ENCODE data around the gene RAVER1.
"Not testable (repeated sequence)": the region's sequence is repeated elsewhere in the genome, so short reads cannot be mapped to it uniquely, and the experiment has no call there.

Gene RAVER1, protein sequence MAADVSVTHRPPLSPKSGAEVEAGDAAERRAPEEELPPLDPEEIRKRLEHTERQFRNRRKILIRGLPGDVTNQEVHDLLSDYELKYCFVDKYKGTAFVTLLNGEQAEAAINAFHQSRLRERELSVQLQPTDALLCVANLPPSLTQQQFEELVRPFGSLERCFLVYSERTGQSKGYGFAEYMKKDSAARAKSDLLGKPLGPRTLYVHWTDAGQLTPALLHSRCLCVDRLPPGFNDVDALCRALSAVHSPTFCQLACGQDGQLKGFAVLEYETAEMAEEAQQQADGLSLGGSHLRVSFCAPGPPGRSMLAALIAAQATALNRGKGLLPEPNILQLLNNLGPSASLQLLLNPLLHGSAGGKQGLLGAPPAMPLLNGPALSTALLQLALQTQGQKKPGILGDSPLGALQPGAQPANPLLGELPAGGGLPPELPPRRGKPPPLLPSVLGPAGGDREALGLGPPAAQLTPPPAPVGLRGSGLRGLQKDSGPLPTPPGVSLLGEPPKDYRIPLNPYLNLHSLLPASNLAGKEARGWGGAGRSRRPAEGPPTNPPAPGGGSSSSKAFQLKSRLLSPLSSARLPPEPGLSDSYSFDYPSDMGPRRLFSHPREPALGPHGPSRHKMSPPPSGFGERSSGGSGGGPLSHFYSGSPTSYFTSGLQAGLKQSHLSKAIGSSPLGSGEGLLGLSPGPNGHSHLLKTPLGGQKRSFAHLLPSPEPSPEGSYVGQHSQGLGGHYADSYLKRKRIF

DNA sequence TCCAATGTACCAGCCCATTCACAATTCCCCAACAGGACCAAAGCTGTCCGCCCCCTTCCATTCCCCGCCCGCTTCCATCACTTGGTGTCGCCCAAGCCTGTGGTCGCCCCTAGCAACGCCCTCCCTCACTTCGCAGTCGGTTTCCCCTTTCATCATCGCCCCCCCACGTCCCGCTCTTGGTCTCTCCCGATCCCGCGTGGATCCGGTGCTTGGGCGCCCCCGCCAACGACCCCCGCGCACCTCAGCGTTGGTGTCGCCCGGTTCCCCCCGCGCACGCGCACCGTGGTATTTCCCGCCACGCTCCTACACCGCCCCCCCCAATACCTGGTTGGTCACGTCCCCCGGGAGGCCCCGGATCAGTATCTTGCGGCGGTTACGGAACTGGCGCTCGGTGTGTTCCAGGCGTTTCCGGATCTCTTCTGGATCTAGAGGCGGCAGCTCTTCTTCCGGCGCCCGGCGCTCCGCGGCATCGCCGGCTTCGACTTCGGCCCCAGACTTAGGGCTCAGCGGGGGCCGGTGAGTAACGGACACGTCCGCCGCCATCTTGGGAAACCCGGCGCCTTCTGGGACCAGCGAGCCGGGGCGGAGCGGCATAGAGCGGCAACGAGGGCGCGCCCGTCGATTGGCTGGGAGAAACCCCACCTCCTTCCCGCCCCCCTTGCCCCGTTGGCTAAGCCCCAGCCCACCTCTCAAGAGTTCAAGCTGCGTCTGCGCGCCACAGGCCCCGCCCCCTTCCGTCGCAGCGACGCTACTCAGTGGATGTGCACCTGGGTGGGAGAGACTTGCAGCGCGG is at the start of gene RAVER1:
RAVER1 (minus strand) TSS at position 565 of the 793 bp plus-strand sequence; CDS start at position 543, 22 bp downstream.
- peak; percentile 97 to 98 for DNase-seq (ENCODE audit: extremely low read depth in 1 of 2, low read depth in 1 of 2)

DNA sequence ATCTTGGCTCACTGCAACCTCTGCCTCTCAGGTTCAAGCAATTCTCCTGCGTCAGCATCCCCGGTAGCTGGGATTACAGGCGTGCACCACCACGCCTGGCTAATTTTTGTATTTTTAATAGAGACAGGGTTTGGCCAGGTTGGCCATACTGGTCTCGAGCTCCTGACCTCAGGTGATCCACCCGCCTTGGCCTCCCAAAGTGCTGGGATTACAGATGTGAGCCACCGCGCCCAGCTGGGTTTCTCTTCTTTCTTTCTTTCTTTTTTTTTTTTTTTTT is 49.8 kb upstream of the RAVER1 start:
- not testable (repeated sequence) for DNase-seq (ENCODE audit: extremely low read depth in 1 of 2, low read depth in 1 of 2)

DNA sequence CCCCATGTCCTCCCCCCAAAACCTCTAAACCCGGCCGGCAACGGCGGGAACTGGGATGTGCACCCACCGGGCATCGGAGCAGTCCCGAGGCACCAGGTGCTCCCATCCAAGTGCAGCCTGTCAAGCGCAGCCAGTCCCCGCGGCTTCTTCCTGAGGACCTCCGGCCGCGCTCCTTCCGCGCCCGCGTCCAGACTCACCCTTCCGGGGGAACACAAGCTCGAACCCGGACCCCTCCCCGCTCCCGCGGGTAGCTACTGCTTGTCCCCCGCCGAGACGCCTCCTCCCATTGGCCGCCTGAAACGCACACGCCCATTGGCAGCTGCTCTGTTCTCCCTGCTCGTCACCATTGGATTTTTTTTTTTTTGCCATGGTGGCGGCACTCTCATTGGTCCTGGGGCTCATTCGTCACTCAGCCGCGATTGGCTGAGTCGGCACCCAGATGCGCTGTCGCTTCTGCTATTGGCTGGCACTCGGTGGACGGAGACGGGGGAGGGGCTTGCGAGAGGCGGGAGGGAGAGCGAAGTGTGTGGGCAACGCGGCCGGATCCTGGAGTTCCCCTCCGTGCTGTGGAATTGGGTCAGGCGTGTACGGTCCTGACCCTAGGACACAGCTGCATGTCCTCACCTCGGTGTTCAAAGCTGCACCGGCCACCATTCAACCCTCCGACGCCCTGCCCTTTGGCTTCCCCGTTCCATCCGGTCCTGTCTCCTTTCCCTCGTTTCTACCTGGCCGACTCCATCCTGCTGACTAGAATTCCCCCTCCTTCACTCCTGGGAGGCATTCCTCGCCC is 47.2 kb upstream of the RAVER1 start, which contains the start of gene TYK2:
TYK2 (minus strand) TSS at position 260 of the 790 bp plus-strand sequence. CDS start 2,166 bp downstream, outside the sequence.
- peak; percentile 86 to 94 for DNase-seq (ENCODE audit: extremely low read depth in 1 of 2, low read depth in 1 of 2)

DNA sequence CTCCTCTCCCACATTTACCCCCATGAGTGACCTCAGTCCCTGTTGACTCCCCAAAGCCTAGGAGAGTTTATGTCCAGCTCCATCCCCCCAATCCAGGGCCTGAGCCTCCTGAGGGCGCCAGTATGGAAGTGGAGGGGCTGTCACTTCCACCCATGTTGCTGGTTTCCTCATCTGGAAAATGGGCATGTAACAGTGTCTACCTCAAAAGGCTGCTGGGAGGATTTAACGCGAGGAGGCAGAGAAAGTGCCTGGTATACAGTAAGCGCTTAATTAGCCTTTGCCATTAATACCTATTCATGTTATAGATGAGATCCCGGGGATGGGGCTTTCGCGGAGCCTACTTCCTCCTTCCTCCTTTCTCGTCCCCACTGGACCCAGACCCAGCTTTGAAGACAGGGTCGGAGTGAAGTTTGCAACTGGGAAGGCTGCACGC is 46.6 kb upstream of the RAVER1 start:
- no peak for DNase-seq (ENCODE audit: extremely low read depth in 1 of 2, low read depth in 1 of 2)

DNA sequence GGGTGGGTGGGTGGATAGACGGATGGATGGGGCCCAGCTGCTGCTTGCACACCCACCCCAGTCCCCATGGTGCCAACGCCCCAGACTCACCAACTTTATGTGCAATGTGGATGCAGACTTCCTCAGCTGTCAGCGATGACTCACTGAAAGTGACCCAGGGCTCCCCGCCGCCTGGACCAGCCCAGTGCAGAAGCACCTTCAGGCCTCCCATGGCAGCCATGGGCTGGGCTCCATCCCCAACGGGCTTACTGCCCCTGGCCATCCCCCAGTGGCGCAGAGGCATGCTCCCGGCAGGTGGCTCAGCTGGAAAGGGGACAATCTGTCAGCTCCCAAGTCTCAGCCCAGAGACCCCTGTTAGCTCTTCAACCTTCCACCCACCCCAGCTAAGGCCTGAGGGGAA is 44.8 kb upstream of the RAVER1 start:
- no peak for DNase-seq (ENCODE audit: extremely low read depth in 1 of 2, low read depth in 1 of 2)

DNA sequence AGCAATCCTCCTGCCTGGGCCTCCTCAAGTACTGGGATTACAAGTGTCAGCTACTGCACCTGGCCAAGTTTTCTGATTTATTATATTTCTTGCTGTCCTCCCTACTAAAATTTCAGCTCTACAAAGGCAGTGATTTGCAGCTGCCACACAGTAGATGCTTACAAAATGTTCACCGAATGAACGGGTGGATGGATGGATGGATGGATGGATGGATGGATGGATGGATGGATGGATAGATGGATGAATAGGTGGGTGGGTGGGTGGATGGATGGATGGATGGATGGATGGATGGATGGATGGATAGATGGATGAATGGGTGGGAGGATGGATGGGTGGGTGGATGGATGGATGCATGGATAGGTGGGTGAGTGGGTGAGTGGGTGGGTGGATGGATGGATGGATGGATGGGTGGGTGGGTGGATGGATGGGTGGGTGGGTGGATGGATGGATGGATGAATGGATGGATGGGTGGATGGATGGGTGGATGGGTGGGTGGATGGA is 43.9 kb upstream of the RAVER1 start:
- DNase-seq (ENCODE audit: extremely low read depth in 1 of 2, low read depth in 1 of 2), result not testable (repeated sequence)

DNA sequence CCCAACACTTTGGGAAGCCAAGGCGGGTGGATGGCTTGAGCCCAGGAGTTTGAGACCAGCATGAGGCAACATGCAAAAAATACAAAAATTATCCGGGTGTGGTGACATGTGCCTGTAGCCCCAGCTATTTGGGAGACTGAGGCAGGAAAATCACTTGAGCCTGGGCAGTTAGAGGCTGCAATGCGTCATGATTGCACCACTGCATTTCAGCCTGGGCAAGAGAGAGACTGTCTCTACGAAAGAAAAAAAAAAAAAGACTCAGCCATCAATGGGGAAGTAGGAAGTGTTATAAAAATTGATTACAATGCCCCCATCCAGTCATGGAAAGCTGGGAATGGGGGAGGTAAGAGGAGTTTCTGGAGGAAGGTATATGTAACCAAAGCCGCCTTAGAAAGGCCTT is 41.6 kb upstream of the RAVER1 start:
- no peak for DNase-seq (ENCODE audit: extremely low read depth in 1 of 2, low read depth in 1 of 2)

DNA sequence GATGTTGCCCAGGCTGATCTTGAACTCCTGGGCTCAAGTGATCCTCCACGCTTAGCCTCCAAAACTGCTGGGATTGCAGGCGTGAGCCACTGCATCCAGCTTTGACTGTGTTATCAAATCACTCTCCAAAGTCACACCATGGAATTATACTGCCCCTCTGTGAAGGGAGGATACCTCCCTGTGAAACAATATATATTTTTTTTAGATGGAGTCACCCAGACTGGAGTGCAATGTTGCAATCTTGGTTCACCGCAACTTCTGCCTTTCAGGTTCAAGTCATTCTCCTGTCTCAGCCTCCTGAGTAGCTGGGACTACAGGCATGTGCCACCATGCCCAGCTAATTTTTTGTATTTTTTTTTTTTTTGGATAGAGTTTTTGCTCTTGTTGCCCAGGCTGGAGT is 39.4 kb upstream of the RAVER1 start:
- no peak for DNase-seq (ENCODE audit: extremely low read depth in 1 of 2, low read depth in 1 of 2)

DNA sequence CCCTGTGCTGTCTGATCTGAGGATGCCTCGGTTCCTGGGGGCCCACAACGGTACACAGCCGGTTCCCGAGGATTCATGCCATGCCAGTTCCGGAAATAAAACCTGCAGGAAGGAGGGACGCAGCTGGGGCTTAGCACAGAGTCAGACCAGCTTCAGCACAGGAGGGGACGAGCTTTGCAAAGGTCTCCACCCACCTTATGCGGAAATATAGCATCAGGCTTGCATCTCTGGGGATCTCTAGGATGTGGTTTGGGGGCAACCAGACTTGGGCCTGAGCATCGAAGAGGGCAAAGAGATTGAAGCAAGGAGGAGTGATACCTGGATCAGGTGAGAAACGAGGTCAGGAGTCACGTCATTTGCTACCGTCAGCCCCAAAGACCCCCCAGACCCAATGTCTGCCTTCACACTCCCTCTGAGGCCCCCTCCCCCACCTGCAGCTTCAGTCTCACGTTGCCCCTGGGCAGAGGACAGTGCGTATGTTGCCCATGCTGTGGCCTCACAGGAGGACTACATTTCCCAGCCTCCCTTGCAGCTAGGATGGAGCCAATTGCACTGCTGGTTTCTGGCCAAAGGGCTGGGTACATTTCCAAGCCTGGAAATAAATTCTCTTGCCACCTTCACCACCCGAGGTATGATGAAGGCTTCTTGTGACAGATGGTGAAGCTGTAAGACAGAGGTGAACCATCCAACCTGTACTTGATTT is 34.9 kb upstream of the RAVER1 start:
- DNase-seq (ENCODE audit: extremely low read depth in 1 of 2, low read depth in 1 of 2), result no peak

DNA sequence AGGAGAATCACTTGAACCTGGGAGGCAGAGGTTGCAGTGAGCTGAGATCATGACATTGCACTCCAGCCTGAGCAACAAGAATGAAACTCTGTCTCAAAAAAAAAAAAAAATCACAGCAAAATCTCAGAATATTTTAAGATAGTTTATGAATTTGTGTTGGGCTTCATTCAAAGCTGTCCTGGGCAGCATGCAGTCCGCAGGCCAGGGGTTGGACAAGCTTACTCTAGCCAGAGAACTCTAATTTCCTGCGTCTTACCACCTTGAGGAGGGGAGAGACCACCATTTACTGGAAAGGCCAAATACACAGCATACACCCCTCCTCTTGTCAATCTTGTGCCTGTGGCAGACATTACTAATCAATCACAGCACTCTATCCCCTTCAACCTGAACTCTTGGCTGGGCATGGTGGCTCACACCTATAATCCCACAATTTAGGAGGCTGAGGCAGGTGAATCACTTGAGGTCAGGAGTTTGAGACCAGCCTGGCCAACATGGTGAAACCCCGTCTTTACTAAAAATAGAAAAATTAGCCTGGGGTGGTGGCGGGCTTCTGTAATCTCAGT is 33.7 kb upstream of the RAVER1 start:
- DNase-seq (ENCODE audit: extremely low read depth in 1 of 2, low read depth in 1 of 2), result not testable (repeated sequence)

DNA sequence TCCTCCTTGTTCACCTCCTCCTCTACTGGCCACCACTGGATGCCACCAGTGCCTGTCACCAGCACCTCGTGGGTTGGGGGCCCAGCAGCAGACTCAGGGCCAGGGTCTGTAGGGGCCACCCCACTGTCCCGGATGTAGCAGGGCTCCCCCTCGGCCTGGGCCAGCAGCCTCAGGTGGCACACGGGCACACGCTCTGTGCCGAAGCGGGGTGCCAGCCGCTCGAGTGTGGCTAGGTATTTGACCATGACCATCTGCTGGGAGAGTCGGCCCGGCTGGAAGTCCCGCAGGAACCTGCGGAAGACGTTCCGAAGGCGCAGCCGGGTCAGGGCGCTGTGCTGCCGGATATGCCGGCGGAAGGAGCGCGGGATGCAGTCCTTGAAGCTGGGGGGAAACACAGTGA is 32.2 kb upstream of the RAVER1 start:
- no peak for DNase-seq (ENCODE audit: extremely low read depth in 1 of 2, low read depth in 1 of 2)

DNA sequence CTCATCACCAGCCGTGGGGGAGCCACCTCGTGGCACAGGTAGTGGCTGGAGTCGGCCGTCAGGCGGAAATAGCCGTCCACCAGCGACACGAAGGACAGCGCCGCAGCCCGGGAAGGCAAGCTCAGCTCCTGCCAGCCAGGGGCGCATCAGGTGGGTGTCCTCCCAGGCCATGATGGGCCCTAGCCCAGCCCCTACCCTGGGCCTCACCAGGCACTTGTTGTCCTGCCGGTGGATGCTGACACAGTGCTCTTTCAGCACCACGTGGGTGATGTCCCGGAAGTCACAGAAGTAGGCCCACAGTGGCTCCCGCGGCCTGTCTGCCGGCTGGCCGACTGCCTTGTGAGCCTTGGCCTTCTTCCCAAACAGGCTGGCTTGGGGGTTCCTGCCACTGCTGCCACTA is 31.3 kb upstream of the RAVER1 start:
- DNase-seq (ENCODE audit: extremely low read depth in 1 of 2, low read depth in 1 of 2), result no peak

DNA sequence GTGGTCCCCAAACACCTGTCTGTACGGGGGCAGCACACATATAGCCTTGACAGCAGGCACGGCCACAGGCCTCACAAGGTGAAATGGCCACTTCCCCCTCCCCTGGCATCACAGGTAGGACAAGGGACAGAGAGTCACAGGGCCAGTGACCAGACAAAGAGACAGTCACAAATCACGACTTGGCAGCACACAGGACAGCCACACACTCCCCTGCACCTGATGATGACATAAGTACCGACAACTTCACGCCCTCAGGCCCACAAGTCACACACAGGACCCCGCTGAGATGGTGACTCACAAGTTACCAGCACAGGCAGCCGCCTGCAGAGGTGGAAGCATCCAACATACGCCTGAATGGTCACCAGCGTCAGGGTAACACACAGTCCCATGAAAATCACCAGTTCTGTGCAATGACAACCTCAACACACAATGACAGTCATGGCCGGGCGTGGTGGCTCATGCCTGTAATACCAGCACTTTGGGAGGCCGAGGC is 30.5 kb upstream of the RAVER1 start:
- peak in 1 of 2 donors; percentile 21 for DNase-seq (ENCODE audit: extremely low read depth in 1 of 2, low read depth in 1 of 2)

DNA sequence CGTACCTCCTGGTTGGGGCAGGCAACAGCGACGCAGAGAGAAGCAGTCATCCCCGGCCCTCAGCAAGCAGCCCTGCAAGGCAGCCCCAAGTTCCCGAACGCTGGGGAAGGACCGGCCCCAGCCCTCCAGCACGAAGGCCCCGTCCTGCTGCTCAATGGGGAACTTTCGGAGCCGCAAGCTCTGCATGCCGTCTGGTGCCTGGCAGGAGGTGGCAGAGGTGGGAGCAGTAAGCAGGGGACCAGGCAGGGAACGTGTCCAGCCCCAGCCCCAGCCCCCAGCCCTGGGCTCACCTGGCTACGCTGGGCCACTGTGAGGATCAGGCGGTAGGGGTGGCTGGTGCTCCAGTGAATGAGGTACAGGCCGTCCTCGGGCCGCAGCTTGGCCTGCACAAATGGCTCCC is 28.9 kb upstream of the RAVER1 start:
- no peak for DNase-seq (ENCODE audit: extremely low read depth in 1 of 2, low read depth in 1 of 2)

DNA sequence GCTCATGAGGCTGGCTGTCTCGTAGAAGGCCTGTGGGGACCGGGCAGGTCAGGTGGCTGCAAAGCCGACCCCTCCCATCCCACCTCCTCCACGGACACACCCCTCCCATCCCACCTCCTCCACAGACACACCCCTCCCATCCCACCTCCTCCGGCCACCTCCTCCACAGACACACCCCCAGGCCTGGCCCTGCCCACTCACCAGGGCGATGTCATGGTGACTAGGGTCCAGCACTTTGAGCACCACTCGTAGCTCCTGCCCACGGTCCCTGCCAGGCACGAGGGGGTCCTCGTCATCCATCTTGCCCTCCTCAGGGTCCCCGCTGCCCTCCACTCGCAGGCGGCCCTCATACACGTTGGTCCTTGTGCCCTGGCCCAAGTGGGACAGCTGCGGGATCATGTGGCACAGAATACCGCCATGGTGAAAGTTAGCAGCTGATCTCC is 28.3 kb upstream of the RAVER1 start:
- DNase-seq (ENCODE audit: extremely low read depth in 1 of 2, low read depth in 1 of 2), result no peak

DNA sequence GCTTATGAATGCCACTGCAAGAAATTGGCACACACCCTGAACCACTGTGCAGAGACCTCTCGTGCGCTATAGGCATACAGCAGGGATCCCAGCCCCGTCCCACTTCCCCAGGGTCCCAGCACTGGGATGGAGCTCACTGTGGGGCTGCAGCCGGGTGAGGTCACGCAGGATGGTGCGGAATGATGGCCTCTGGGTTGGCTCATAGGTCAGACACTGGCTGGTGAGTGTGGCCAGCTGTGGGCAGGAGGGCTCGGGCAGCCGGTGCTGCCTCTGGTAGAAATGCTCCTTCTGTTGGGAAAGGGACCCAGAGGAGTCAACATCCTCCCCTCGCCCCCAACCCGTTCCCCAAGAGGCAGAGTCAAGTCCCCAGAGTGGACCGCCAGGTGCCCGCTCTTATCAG is 23.1 kb upstream of the RAVER1 start:
- DNase-seq (ENCODE audit: extremely low read depth in 1 of 2, low read depth in 1 of 2), result no peak

DNA sequence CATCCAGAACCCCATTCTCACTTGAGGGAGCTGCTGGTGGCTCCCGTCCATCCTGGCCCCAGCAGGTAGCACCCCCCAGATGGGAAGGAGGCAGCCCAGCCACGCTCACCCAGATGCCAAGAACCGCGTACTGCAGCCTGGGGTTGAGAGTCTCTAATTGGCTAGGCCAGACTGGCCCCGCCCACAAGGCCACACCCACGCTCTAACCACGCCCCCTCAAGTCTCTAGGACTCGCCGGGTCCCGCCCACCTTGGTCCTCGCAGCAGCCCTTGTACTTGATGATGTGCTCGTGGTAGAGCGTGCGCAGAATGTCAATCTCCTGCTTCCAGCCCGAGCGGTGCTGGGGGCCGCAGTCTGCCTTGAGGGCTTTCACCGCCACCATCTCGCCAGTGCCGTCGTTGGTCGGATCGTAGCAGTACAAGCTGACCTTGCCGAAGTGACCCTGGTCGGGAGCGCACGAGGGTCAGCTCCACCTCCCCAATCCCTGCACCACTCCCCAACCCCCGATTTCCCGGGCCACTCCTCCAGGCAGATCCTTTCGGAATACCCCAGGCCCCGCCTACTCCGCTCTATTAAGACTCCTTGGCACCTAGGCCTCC is 20.6 kb upstream of the RAVER1 start:
- DNase-seq (ENCODE audit: extremely low read depth in 1 of 2, low read depth in 1 of 2), result peak in 1 of 2 donors; percentile 54

DNA sequence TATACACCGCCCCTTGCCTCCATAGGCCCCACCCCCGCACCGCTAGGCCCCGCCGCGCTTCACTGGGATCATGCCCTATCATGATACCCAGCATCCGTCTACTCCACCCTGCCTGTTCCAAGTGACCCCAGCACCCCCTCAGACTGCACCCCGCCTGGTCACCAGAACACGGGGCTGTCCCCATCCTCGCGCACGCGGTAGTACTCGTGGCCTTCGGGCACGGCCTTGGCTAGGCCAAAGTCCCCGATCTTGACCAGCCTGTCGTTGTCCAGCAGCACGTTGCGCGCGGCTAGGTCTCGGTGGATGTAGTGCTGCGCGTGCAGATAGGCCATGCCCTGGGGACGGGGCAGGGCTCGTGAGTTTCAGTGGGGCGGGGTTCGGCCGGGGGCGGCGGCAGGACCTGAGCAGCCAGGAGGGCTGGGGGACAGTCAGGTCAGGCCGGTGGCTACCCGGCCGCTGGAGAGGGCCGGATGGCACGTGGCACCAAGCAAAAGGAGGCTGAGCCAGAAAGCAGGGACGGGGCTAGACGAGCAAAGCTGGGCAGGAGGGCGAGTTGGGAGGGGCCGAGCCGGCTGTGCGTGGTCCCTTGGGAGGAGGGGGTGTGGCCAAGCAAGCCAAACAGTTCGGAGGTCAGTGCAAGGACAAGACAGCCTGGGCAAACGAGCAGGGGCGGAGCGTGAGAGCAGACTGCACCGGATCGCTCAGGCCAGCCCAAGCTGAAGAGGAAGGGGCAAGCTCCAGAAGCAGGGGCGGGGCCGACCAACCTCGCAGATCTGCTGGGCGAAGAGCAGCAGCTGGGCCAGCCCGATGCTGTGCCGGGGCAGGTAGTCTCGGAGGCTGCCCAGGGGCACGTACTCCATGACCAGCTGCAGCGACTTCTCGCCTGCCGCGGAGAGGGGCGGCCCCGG is 19.7 kb upstream of the RAVER1 start:
- no peak for DNase-seq (ENCODE audit: extremely low read depth in 1 of 2, low read depth in 1 of 2)
